ENCODE measurements around the gene SLC43A2. TPM values are rescaled to one million over a fixed set of nuclear protein-coding genes. Genes with fewer than 3 reads are reported as not detected.
"Not testable (repeated sequence)": the region's sequence is repeated elsewhere in the genome, so short reads cannot be mapped to it uniquely, and the experiment has no call there.

SLC43A2 gene
- total and polyA plus RNA-seq, 3 donors from 2014 or later: 11.7 to 15.7 (median 12.4) TPM

- Histone ChIP-seq H3K4me3 (no peak overlapping the region), H3K4me1 (peaks cover 30% of the 10 kb centered on the region), H3K27me3 (no peaks in the 10 kb centered on the region), H3K9me3 (no peaks in the 10 kb centered on the region), H3K27ac (peak overlapping the region in 1 of 2 donors; percentile 83), H3K36me3 (ENCODE audit: low read depth, missing control alignments) (no peaks in the 10 kb centered on the region)
- no peak for DNase-seq
- WGBS, 2 donors: 84 to 90% methylated on average over 13 to 15 of the region's 15 CpGs
- intact Hi-C loops (cut with DNase I; ENCODE audit: low total_unique reads): loop anchor here (5.0 kb wide), 2 partner anchors 51 to 71 kb away; partner anchors contain the start of genes RILP, SCARF1 and SLC43A2
- no peak for TF ChIP-seq CTCF (IDR thresholded peaks at IDR 0.05)
- no peak for TF ChIP-seq POLR2A (IDR thresholded peaks at IDR 0.05)
These were observed 52.1 kb downstream of the SLC43A2 start for GRCh38 chr17:1576500-1576899.

- no peak for TF ChIP-seq CTCF (IDR thresholded peaks at IDR 0.05)
- TF ChIP-seq POLR2A (IDR thresholded peaks at IDR 0.05): no peak
- Histone ChIP-seq H3K9me3 (no peaks in the 10 kb centered on the region), H3K4me1 (peaks cover 30% of the 10 kb centered on the region), H3K27ac (peak overlapping the region; percentile 70 to 75), H3K4me3 (no peak overlapping the region), H3K36me3 (ENCODE audit: low read depth, missing control alignments) (no peaks in the 10 kb centered on the region), H3K27me3 (no peaks in the 10 kb centered on the region)
- no peak for DNase-seq
- intact Hi-C loops (cut with DNase I; ENCODE audit: low total_unique reads): loop anchor here (5.0 kb wide), 2 partner anchors 52 to 72 kb away; partner anchors contain the start of genes RILP, SCARF1 and SLC43A2
- 31 to 58% methylated on average over 29 to 31 of the region's 45 CpGs for WGBS, 2 donors
These were observed 53.8 kb downstream of the SLC43A2 start for GRCh38 chr17:1574697-1575471.

- peak overlapping the region; percentile 70 to 75 for H3K27ac ChIP-seq
- no peak overlapping the region for H3K4me3 ChIP-seq
- intact Hi-C loops (cut with DNase I; ENCODE audit: low total_unique reads): no loop called here
- H3K27me3 ChIP-seq: no peaks in the 10 kb centered on the region
- peak; percentile 88 to 96 (median 90) for TF ChIP-seq CTCF (IDR thresholded peaks at IDR 0.05)
- no peak for TF ChIP-seq POLR2A (IDR thresholded peaks at IDR 0.05)
- WGBS, 2 donors: 19 to 36% methylated on average over 18 to 19 of the region's 19 CpGs
- no peaks in the 10 kb centered on the region for H3K36me3 ChIP-seq (ENCODE audit: low read depth, missing control alignments)
- peaks cover 30% of the 10 kb centered on the region for H3K4me1 ChIP-seq
- H3K9me3 ChIP-seq: no peaks in the 10 kb centered on the region
- DNase-seq: peak; percentile 87
These were observed 54.5 kb downstream of the SLC43A2 start for GRCh38 chr17:1573932-1574696.

- H3K4me3 ChIP-seq; intact Hi-C loops (cut with DNase I; ENCODE audit: low total_unique reads); H3K36me3 ChIP-seq (ENCODE audit: low read depth, missing control alignments); H3K27ac ChIP-seq; H3K27me3 ChIP-seq; DNase-seq; H3K9me3 ChIP-seq: not testable (repeated sequence)
- WGBS, 2 donors: 88 to 90% methylated on average over 5 of the region's 5 CpGs
- peaks cover 24% of the 10 kb centered on the region for H3K4me1 ChIP-seq
These were observed 56.0 kb downstream of the SLC43A2 start for GRCh38 chr17:1572646-1573045.

GRCh38 chr17:1571341-1571704 lies 57.3 kb downstream of the SLC43A2 start:
- Histone ChIP-seq H3K4me3 (no peak overlapping the region), H3K27ac (no peak overlapping the region), H3K27me3 (no peaks in the 10 kb centered on the region), H3K9me3 (no peaks in the 10 kb centered on the region), H3K4me1 (peaks cover 19% of the 10 kb centered on the region), H3K36me3 (ENCODE audit: low read depth, missing control alignments) (no peaks in the 10 kb centered on the region)
- 87 to 89% methylated on average over 17 to 18 of the region's 18 CpGs for WGBS, 2 donors
- TF ChIP-seq POLR2A (IDR thresholded peaks at IDR 0.05) (no peak), CTCF (IDR thresholded peaks at IDR 0.05) (no peak)
- DNase-seq: no peak
- intact Hi-C loops (cut with DNase I; ENCODE audit: low total_unique reads): no loop called here
